Esophagus (tissue), 2 donors: ENCODE results near the gene RAD51C. TPM values are rescaled to one million over a fixed set of nuclear protein-coding genes. Genes with fewer than 3 reads are reported as not detected.
"Not testable (repeated sequence)": the region's sequence is repeated elsewhere in the genome, so short reads cannot be mapped to it uniquely, and the experiment has no call there.

ENCODE experiments used
- H3K27ac ChIP-seq, 2 donors: one replicate each; pipeline ENCODE4 v1.5.1; 2013; ENCODE audit warnings: low read depth in 2 of 2, mild to moderate bottlenecking in 2 of 2, inconsistent platforms in 1 of 2, low read length in 1 of 2, moderate library complexity in 1 of 2
- H3K27me3 ChIP-seq, 2 donors: one replicate each; pipeline ENCODE4 v1.6.1; 2013; ENCODE audit warnings: low read length in 2 of 2, control low read depth in 1 of 2, mild to moderate bottlenecking in 1 of 2; ENCODE audit not compliant: insufficient read depth in 2 of 2, control insufficient read depth in 1 of 2
- H3K36me3 ChIP-seq, 2 donors: one replicate each; pipeline ENCODE4 v1.6.1; 2013; ENCODE audit warnings: low read length in 1 of 2; ENCODE audit not compliant: control insufficient read depth in 2 of 2, insufficient read depth in 2 of 2
- H3K4me1 ChIP-seq, 2 donors: one replicate each; pipeline ENCODE4 v1.6.1; 2013; ENCODE audit warnings: low read length in 1 of 2; ENCODE audit not compliant: control insufficient read depth in 2 of 2, insufficient read depth in 2 of 2
- H3K4me3 ChIP-seq, 2 donors: one replicate each; pipeline ENCODE4 v1.5.1; 2013; ENCODE audit warnings: low read length in 2 of 2, mild to moderate bottlenecking in 2 of 2, low read depth in 1 of 2, moderate library complexity in 1 of 2
- H3K9me3 ChIP-seq, 2 donors: one replicate each; pipeline ENCODE4 v1.6.1; 2013; ENCODE audit warnings: mild to moderate bottlenecking in 2 of 2, low read depth in 1 of 2, low read length in 1 of 2, moderate library complexity in 1 of 2; ENCODE audit not compliant: control insufficient read depth in 2 of 2, insufficient read depth in 1 of 2
- WGBS, 2 donors: extraction: QIAGEN DNeasy Blood & Tissue Kit; methylation state at CpG; one replicate each; pipeline ENCODE4 v1.1.7; 2013; 5-methylcytosine and 5-hydroxymethylcytosine counted together
- polyA plus RNA-seq, 2 donors: library from polyadenylated mRNA; stranded (reverse); fragments of 200-250 nt; gene quantifications; one replicate each; pipeline ENCODE4 v1.2.3, GENCODE V29; 2013
- donor health status: healthy with polysubstance abuse.
- donor health status: Bipolar disorder and iron deficiency.

The RAD51C gene
- polyA plus RNA-seq, 2 donors = 13.5 to 14.8 TPM

- Histone ChIP-seq H3K9me3 (no peaks in the 10 kb centered on the region), H3K4me3 (no peak overlapping the region), H3K36me3 (no peaks in the 10 kb centered on the region), H3K27me3 (no peaks in the 10 kb centered on the region), H3K4me1 (no peaks in the 10 kb centered on the region), H3K27ac (no peak overlapping the region)
- WGBS, 2 donors = 95 to 97% methylated on average over 2 of the region's 2 CpGs
Measured at GRCh38 chr17:58722696-58723095, 30.3 kb downstream of the RAD51C start.

- Histone ChIP-seq H3K27ac (no peak overlapping the region), H3K4me1 (no peaks in the 10 kb centered on the region), H3K9me3 (no peaks in the 10 kb centered on the region), H3K36me3 (no peaks in the 10 kb centered on the region), H3K4me3 (no peak overlapping the region), H3K27me3 (no peaks in the 10 kb centered on the region)
- 32 to 35% methylated on average over 1 of the region's 1 CpG for WGBS, 2 donors
Measured at GRCh38 chr17:58728798-58729197, 36.4 kb downstream of the RAD51C start.

GRCh38 chr17:58730937-58731336 is 38.5 kb downstream of the RAD51C start:
- H3K27me3 ChIP-seq = no peaks in the 10 kb centered on the region
- no peak overlapping the region for H3K4me3 ChIP-seq
- H3K9me3 ChIP-seq = no peaks in the 10 kb centered on the region
- no peaks in the 10 kb centered on the region for H3K36me3 ChIP-seq
- no peak overlapping the region for H3K27ac ChIP-seq
- H3K4me1 ChIP-seq = no peaks in the 10 kb centered on the region

GRCh38 chr17:58734040-58734439 is 41.6 kb downstream of the RAD51C start:
- WGBS, 2 donors = 89 to 92% methylated on average over 3 of the region's 3 CpGs
- H3K27me3 ChIP-seq = no peaks in the 10 kb centered on the region

GRCh38 chr17:58734811-58735210 is 42.4 kb downstream of the RAD51C start:
- Histone ChIP-seq H3K27me3 (no peaks in the 10 kb centered on the region), H3K27ac (no peak overlapping the region), H3K9me3 (no peaks in the 10 kb centered on the region), H3K4me1 (no peaks in the 10 kb centered on the region), H3K4me3 (no peak overlapping the region), H3K36me3 (no peaks in the 10 kb centered on the region)
- 83 to 84% methylated on average over 3 of the region's 3 CpGs for WGBS, 2 donors

More at GRCh38 chr17:58734040-58734439, 41.6 kb downstream of the RAD51C start:
- H3K36me3 ChIP-seq = no peaks in the 10 kb centered on the region
- H3K4me3 ChIP-seq = no peak overlapping the region
- no peaks in the 10 kb centered on the region for H3K9me3 ChIP-seq
- no peak overlapping the region for H3K27ac ChIP-seq
- H3K4me1 ChIP-seq = no peaks in the 10 kb centered on the region

GRCh38 chr17:58741121-58741625 is 48.8 kb downstream of the RAD51C start:
- Histone ChIP-seq H3K4me3 (no peak overlapping the region), H3K27ac (peak overlapping the region in 1 of 2 donors; percentile 60), H3K36me3 (no peaks in the 10 kb centered on the region), H3K4me1 (no peaks in the 10 kb centered on the region), H3K27me3 (no peaks in the 10 kb centered on the region), H3K9me3 (no peaks in the 10 kb centered on the region)
- WGBS, 2 donors = 62 to 69% methylated on average over 8 of the region's 8 CpGs

- no peaks in the 10 kb centered on the region for H3K4me1 ChIP-seq
- WGBS, 2 donors = 88 to 93% methylated on average over 1 of the region's 1 CpG
- no peaks in the 10 kb centered on the region for H3K27me3 ChIP-seq
- no peaks in the 10 kb centered on the region for H3K9me3 ChIP-seq
- H3K4me3 ChIP-seq = no peak overlapping the region
- no peak overlapping the region for H3K27ac ChIP-seq
- no peaks in the 10 kb centered on the region for H3K36me3 ChIP-seq
Measured at GRCh38 chr17:58747674-58748073, 55.3 kb downstream of the RAD51C start.

- H3K36me3 ChIP-seq, H3K9me3 ChIP-seq, H3K27me3 ChIP-seq, H3K27ac ChIP-seq, H3K4me3 ChIP-seq, H3K4me1 ChIP-seq: not testable (repeated sequence)
Measured at GRCh38 chr17:58749627-58750026, 57.2 kb downstream of the RAD51C start.

GRCh38 chr17:58753026-58753425 is 60.6 kb downstream of the RAD51C start:
- Histone ChIP-seq H3K9me3 (no peaks in the 10 kb centered on the region), H3K4me3 (no peak overlapping the region), H3K27me3 (no peaks in the 10 kb centered on the region), H3K27ac (no peak overlapping the region), H3K36me3 (no peaks in the 10 kb centered on the region), H3K4me1 (peaks cover 0 to 12% of the 10 kb centered on the region in 2 donors)
- WGBS, 2 donors = 39 to 43% methylated on average over 2 of the region's 2 CpGs

GRCh38 chr17:58755269-58755576 is 62.8 kb downstream of the RAD51C start:
- no peaks in the 10 kb centered on the region for H3K36me3 ChIP-seq
- H3K27me3 ChIP-seq = no peaks in the 10 kb centered on the region
- WGBS, 2 donors = 24 to 26% methylated on average over 2 of the region's 2 CpGs
- H3K27ac ChIP-seq = no peak overlapping the region
- H3K9me3 ChIP-seq = no peaks in the 10 kb centered on the region
- H3K4me1 ChIP-seq = peaks cover 0 to 12% of the 10 kb centered on the region in 2 donors
- H3K4me3 ChIP-seq = peak overlapping the region in 1 of 2 donors; percentile 66
